SK-N-SH (cell line): Measurements from ENCODE around the gene NAPB. TPM values are rescaled to one million over a fixed set of nuclear protein-coding genes. Genes with fewer than 3 reads are reported as not detected.

Source experiments
- CTCF ChIA-PET: fragments of 300-600, 350-600 bp; formaldehyde crosslinking; extraction: SDS; loops from one replicate; lab custom pipeline; 2021; lab: Yijun Ruan, JAX
- POLR2A ChIA-PET: fragments of 350-600 bp; sonication (Branson Sonifier 250); formaldehyde crosslinking; extraction: SDS; loops from one replicate; lab custom pipeline; 2020; ENCODE audit warnings: antibody characterized with exemption, inconsistent platforms; lab: Yijun Ruan, JAX
- DNase-seq: peaks from one replicate; pipeline ENCODE4 v3.0.0; 2012
- H2AFZ ChIP-seq: fragments of 200-600 bp; sonication (generic); 2 replicates; pipeline ENCODE4 v1.8.1; 2016; ENCODE audit warnings: antibody characterized with exemption, mild to moderate bottlenecking, low read depth
- H3F3A ChIP-seq: fragments of 200-600 bp; sonication (generic); replicated peaks from 2 replicates; pipeline ENCODE3; 2016; ENCODE audit warnings: antibody characterized with exemption, mild to moderate bottlenecking; ENCODE audit not compliant: insufficient read depth
- H3K27ac ChIP-seq, 2 experiments: fragments of 200-500 bp in 1 of 2; fragments of 200-600 bp in 1 of 2; sonication (Bioruptor generic) in 1 of 2; sonication (generic), shearing (Covaris generic) in 1 of 2; 2 replicates each; pipeline versions ENCODE4 v1.5.1 to v1.6.1; 2014 to 2016; ENCODE audit warnings: low read depth in 2 of 2, inconsistent platforms in 1 of 2, low read length in 1 of 2, mild to moderate bottlenecking in 1 of 2, mixed read lengths in 1 of 2
- H3K27me3 ChIP-seq: fragments of 200-600 bp; sonication (generic), shearing (Covaris generic); 2 replicates; pipeline ENCODE4 v1.6.1; 2016; ENCODE audit warnings: mixed run types; ENCODE audit not compliant: insufficient read depth
- H3K36me3 ChIP-seq, 2 experiments: fragments of 200-500 bp in 1 of 2; fragments of 200-600 bp in 1 of 2; sonication (Bioruptor generic) in 1 of 2; sonication (generic) in 1 of 2; replicated peaks in 1 of 2; 2 replicates each; pipeline versions ENCODE3 to v1.5.1; 2014 to 2016; ENCODE audit warnings: low read length in 1 of 2, mild to moderate bottlenecking in 1 of 2; ENCODE audit not compliant: insufficient read depth in 2 of 2, control insufficient read depth in 1 of 2
- H3K4me1 ChIP-seq, 2 experiments: fragments of 200-500 bp in 1 of 2; fragments of 200-600 bp in 1 of 2; sonication (Bioruptor generic) in 1 of 2; sonication (generic), shearing (Covaris generic) in 1 of 2; 2 replicates each; pipeline versions ENCODE4 v1.5.1 to v1.6.1; 2014 to 2016; ENCODE audit warnings: low read depth in 1 of 2, low read length in 1 of 2, mixed run types in 1 of 2; ENCODE audit not compliant: insufficient read depth in 2 of 2, control insufficient read depth in 1 of 2
- H3K4me2 ChIP-seq: fragments of 200-600 bp; sonication (generic), shearing (Covaris generic); 2 replicates; pipeline ENCODE4 v1.6.1; 2017; ENCODE audit warnings: mixed run types
- H3K4me3 ChIP-seq, 2 experiments: fragments of 200-500 bp in 1 of 2; fragments of 200-600 bp in 1 of 2; sonication (Bioruptor generic) in 1 of 2; sonication (generic), shearing (Covaris generic) in 1 of 2; 2 replicates each; pipeline versions ENCODE4 v1.5.1 to v1.8.1; 2014 to 2016; ENCODE audit warnings: low read depth in 2 of 2, inconsistent platforms in 1 of 2, low read length in 1 of 2, mild to moderate bottlenecking in 1 of 2, mixed read lengths in 1 of 2, moderate library complexity in 1 of 2
- H3K79me2 ChIP-seq: fragments of 200-600 bp; sonication (generic); 2 replicates; pipeline ENCODE4 v1.8.1; 2017; ENCODE audit warnings: mild to moderate bottlenecking; ENCODE audit not compliant: insufficient read depth
- H3K9ac ChIP-seq: fragments of 200-600 bp; sonication (generic); 2 replicates; pipeline ENCODE4 v1.6.1; 2017; ENCODE audit warnings: mixed run types
- H3K9me2 ChIP-seq: fragments of 200-600 bp; sonication (generic); 2 replicates; pipeline ENCODE4 v1.6.1; 2017; ENCODE audit warnings: mixed run types
- H3K9me3 ChIP-seq: fragments of 200-600 bp; sonication (generic); 2 replicates; pipeline ENCODE4 v1.6.1; 2017; ENCODE audit warnings: mixed run types, mild to moderate bottlenecking, moderate library complexity
- H4K20me1 ChIP-seq: fragments of 200-600 bp; sonication (generic); 2 replicates; pipeline ENCODE4 v1.6.1; 2017; ENCODE audit warnings: mild to moderate bottlenecking, mixed run types; ENCODE audit not compliant: insufficient read depth
- ELF1 ChIP-seq: IDR thresholded peaks from 2 replicates; pipeline ENCODE4 v1.4.0; 2012
- FOXM1 ChIP-seq: IDR thresholded peaks from 2 replicates; pipeline ENCODE4 v1.4.0; 2012; ENCODE audit warnings: low read depth, mild to moderate bottlenecking
- GATA2 ChIP-seq: sonication (generic); formaldehyde crosslinking; IDR thresholded peaks from 2 replicates; pipeline ENCODE4 v1.5.0; 2020; ENCODE audit warnings: mild to moderate bottlenecking, missing genetic modification reagents
- JUND ChIP-seq: IDR thresholded peaks from 2 replicates; pipeline ENCODE4 v1.4.0; 2012
- MEF2A ChIP-seq: IDR thresholded peaks from 2 replicates; pipeline ENCODE4 v1.4.0; 2012; ENCODE audit warnings: low read depth, borderline replicate concordance
- PBX3 ChIP-seq: IDR thresholded peaks from 2 replicates; pipeline ENCODE4; 2012
- POLR2AphosphoS5 ChIP-seq: IDR thresholded peaks from 2 replicates; pipeline ENCODE4 v1.6.1; 2012; ENCODE audit warnings: low read depth, low read length
- RFX5 ChIP-seq: IDR thresholded peaks from 2 replicates; pipeline ENCODE4 v1.6.1; 2012; ENCODE audit warnings: mild to moderate bottlenecking, improper control_type of control experiment, low read length
- SMC3 ChIP-seq: IDR thresholded peaks from 2 replicates; pipeline ENCODE4 v1.6.1; 2012; ENCODE audit warnings: low read depth, low read length, improper control_type of control experiment
- TAF1 ChIP-seq: IDR thresholded peaks from 2 replicates; pipeline ENCODE4 v1.6.1; 2012; ENCODE audit warnings: low read depth, mild to moderate bottlenecking, low read length, moderate library complexity, borderline replicate concordance
- YY1 ChIP-seq: IDR thresholded peaks from 2 replicates; pipeline ENCODE4 v1.4.0; 2012; ENCODE audit warnings: low read depth, mild to moderate bottlenecking
- ZBTB33 ChIP-seq: IDR thresholded peaks from 2 replicates; pipeline ENCODE4 v1.4.0; 2012; ENCODE audit warnings: low read depth, borderline replicate concordance
- WGBS: methylation state at CpG from one replicate; pipeline ENCODE4 v1.1.6; 2017; ENCODE audit warnings: low lambda C conversion rate; 5-methylcytosine and 5-hydroxymethylcytosine counted together
- polyA plus RNA-seq, 3 experiments: library from polyadenylated mRNA; depleted of rRNA; stranded (reverse); fragments of >200 nt; gene quantifications; 2 replicates each; pipeline ENCODE4 v1.2.3, GENCODE V29; 2012

The NAPB gene
- polyA plus RNA-seq, 1 of the 3 experiments (the other 2 are of a cell fraction), result 3.0 TPM

GRCh38 chr20:23379772-23380171, 41.5 kb downstream of the NAPB start:
- CTCF ChIA-PET, result interaction anchor here (0.8 kb wide), 1 partner anchor 63 kb away, joined by 3 read pairs; no protein-coding TSS in a partner anchor

GRCh38 chr20:23375827-23376226, 45.5 kb downstream of the NAPB start:
- Histone ChIP-seq H2AFZ (no peak overlapping the region), H3K4me1 (no peaks in the 10 kb centered on the region), H3K36me3 (peaks cover 42 to 53% of the 10 kb centered on the region in 2 experiments), H3K79me2 (no peaks in the 10 kb centered on the region), H3K9ac (no peak overlapping the region), H3K9me3 (no peaks in the 10 kb centered on the region), H3K4me2 (no peak overlapping the region), H3K27me3 (no peaks in the 10 kb centered on the region), H3K9me2 (no peaks in the 10 kb centered on the region), H3F3A (no peaks in the 10 kb centered on the region), H3K4me3 (no peak overlapping the region), H3K27ac (no peak overlapping the region), H4K20me1 (no peaks in the 10 kb centered on the region)
- WGBS, result 88% methylated on average over 5 of the region's 5 CpGs
- DNase-seq, result no peak
- no peak for TF ChIP-seq POLR2AphosphoS5
- TF ChIP-seq FOXM1, result no peak
- TF ChIP-seq YY1, result no peak
- no peak for TF ChIP-seq MEF2A
- no peak for TF ChIP-seq PBX3
- no peak for TF ChIP-seq TAF1
- no peak for TF ChIP-seq SMC3
- no peak for TF ChIP-seq RFX5
- no peak for TF ChIP-seq JUND
- TF ChIP-seq ZBTB33, result no peak
- ChIA-PET POLR2A (no interaction called here), CTCF (interaction anchor here (0.7 kb wide), 1 partner anchor 11 kb away, joined by 3 read pairs; no protein-coding TSS in a partner anchor)

More at GRCh38 chr20:23379772-23380171, 41.5 kb downstream of the NAPB start:
- Histone ChIP-seq H3K9me3 (0 out of 2 replicates have a peak, but pooled peaks cover 3% of the 10 kb centered on the region), H3K4me1 (no peaks in the 10 kb centered on the region), H3K4me3 (no peak overlapping the region), H3K9ac (no peak overlapping the region), H3K79me2 (no peaks in the 10 kb centered on the region), H2AFZ (no peak overlapping the region), H3K9me2 (no peaks in the 10 kb centered on the region), H3K36me3 (peaks cover 23 to 24% of the 10 kb centered on the region in 2 experiments), H3K27ac (no peak overlapping the region), H3K27me3 (no peaks in the 10 kb centered on the region), H3K4me2 (no peak overlapping the region), H4K20me1 (no peaks in the 10 kb centered on the region), H3F3A (no peaks in the 10 kb centered on the region)
- no peak for DNase-seq
- POLR2A ChIA-PET, result no interaction called here
- no peak for TF ChIP-seq GATA2
- TF ChIP-seq ELF1, result no peak
